HFFc6 (cell line): ENCODE measurements around the gene SSRP1. TPM values are rescaled to one million over a fixed set of nuclear protein-coding genes. Genes with fewer than 3 reads are reported as not detected.
A peak's percentile ranks its signal among the peaks of the same experiment; 100 is the strongest.

Experiments
- DNase-seq: peaks from one replicate; pipeline ENCODE4 v3.0.0-alpha.2; 2018
- H3K27ac Mint-ChIP-seq: 2 replicates; pipeline ENCODE4 v1.8.0; 2020; ENCODE audit warnings: mild to moderate bottlenecking, mixed read lengths
- H3K27me3 Mint-ChIP-seq: 2 replicates; pipeline ENCODE4 v1.8.0; 2021; ENCODE audit warnings: mild to moderate bottlenecking, moderate library complexity, mixed read lengths; ENCODE audit not compliant: insufficient read depth
- H3K36me3 Mint-ChIP-seq: 2 replicates; pipeline ENCODE4 v1.8.0; 2021; ENCODE audit warnings: low read depth, mixed read lengths
- H3K4me1 Mint-ChIP-seq: 2 replicates; pipeline ENCODE4 v1.8.0; 2020; ENCODE audit warnings: low read depth, mixed read lengths
- H3K4me3 Mint-ChIP-seq: 2 replicates; pipeline ENCODE4 v1.8.0; 2020; ENCODE audit warnings: mild to moderate bottlenecking, moderate library complexity, mixed read lengths
- H3K9me3 Mint-ChIP-seq: 2 replicates; pipeline ENCODE4 v1.8.0; 2020; ENCODE audit warnings: mild to moderate bottlenecking, mixed read lengths
- total RNA-seq, 6 experiments: library from RNA; stranded (reverse); fragmentation: NEBNext Ultra II Directional; extraction: Animal tissue kit (Norgen Biotek cat#: 25700); gene quantifications; 2 replicates in 1 of 6; 3 replicates in 5 of 6; pipeline ENCODE4 v1.2.3, GENCODE V29; 2021
- TF ChIP-seq, protein P1 (sequence below): fragments of 200-600 bp; sonication (generic); IDR thresholded peaks from 2 replicates; pipeline ENCODE4 v1.5.0; 2021; ENCODE audit warnings: antibody characterized with exemption, mild to moderate bottlenecking

SSRP1 gene
- total RNA-seq, 6 experiments from 2014 or later, result 84.0 to 141 (median 133) TPM

DNA sequence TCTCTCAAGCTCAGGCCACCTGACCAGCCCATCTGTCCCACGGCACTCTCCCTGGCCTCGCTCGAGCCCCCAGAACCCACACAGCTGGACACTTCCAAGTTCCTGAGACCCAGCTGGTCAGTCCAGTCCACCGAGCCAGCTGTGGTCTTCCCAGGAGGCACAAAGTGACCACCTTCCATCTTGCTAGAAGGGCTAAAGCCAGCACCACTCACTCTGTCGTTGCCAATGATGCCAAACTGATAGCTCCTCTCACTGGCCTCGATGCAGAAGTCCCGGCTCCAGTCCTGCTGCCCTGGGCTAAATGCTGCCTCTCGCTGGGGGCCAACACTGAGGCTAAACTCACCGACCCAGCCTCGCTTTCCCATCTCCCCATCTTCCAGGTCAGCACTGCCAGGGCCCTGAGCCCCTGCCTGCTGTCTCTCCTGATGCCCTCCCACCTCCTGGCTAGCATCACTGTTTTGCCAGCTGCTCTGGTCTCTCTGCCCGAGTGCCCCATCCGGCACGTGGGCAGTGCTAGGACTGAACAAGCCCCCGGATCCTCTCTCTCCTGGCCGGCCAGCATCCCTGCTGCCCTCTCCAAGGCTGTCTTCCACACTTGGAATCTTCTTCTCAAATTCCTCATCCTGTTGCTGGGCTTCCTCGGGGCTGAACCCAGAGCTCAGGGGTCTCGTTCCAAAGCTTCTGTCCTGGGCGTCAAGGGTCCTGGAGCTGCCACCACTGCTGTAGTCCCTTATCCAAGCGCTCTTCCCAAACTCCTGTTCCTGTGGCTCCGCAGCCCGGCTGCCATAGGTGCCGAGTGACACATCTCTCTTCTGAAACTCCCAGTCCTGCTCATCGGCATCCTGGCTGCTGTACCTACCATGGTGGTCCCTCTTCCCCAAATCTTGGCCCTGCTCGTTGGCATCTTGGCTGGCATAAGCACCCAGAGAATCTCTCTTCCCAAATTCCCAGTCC lies 26.3 kb downstream of the SSRP1 start:
- DNase-seq, result no peak
- TF ChIP-seq, protein P1, sequence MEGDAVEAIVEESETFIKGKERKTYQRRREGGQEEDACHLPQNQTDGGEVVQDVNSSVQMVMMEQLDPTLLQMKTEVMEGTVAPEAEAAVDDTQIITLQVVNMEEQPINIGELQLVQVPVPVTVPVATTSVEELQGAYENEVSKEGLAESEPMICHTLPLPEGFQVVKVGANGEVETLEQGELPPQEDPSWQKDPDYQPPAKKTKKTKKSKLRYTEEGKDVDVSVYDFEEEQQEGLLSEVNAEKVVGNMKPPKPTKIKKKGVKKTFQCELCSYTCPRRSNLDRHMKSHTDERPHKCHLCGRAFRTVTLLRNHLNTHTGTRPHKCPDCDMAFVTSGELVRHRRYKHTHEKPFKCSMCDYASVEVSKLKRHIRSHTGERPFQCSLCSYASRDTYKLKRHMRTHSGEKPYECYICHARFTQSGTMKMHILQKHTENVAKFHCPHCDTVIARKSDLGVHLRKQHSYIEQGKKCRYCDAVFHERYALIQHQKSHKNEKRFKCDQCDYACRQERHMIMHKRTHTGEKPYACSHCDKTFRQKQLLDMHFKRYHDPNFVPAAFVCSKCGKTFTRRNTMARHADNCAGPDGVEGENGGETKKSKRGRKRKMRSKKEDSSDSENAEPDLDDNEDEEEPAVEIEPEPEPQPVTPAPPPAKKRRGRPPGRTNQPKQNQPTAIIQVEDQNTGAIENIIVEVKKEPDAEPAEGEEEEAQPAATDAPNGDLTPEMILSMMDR, result no peak
- peak overlapping the region; percentile 92 for H3K27ac Mint-ChIP-seq
- H3K4me1 Mint-ChIP-seq, result peaks cover 73% of the 10 kb centered on the region
- peak overlapping the region; percentile 46 for H3K4me3 Mint-ChIP-seq
- H3K9me3 Mint-ChIP-seq, result no peaks in the 10 kb centered on the region
- H3K36me3 Mint-ChIP-seq, result peaks cover 29% of the 10 kb centered on the region
- H3K27me3 Mint-ChIP-seq, result peaks cover 5% of the 10 kb centered on the region; the same call in 1 of the 2 replicates

DNA sequence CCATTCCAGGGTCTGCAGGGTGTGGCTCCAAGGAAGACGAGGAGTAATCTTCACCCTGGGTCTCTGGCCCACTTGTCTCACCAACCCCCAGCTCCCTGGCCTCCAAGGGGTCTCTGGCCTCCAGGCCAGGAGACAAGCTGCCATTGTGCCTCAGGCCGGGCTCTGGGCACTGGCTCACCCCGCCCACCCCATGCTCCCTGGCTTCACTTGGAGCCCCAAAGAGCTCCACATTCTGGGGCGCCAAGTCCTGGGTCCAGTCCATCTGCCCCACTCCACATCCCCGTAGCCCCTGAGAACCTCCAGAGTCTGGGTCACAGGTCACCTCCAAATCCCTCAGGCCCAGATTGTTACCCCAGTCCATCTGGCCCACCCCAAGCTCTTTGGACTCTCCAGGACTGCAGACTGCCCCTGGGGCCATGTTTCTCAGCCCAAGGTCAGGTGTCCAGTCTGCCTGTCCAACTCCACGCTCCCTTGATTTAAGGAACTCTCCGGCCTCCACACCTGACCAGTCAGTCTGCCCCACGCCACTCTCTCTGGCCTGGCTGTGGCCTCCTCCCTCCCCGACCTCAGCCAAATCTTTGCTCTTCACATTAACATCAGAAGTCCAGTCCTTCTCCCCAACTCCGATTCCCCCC lies 27.1 kb downstream of the SSRP1 start:
- no peaks in the 10 kb centered on the region for H3K9me3 Mint-ChIP-seq
- H3K27ac Mint-ChIP-seq, result peak overlapping the region; percentile 62
- TF ChIP-seq, protein P1, result no peak
- peak overlapping the region; percentile 39 for H3K4me3 Mint-ChIP-seq
- H3K27me3 Mint-ChIP-seq, result peaks cover 5% of the 10 kb centered on the region; the same call in 1 of the 2 replicates
- peaks cover 36% of the 10 kb centered on the region for H3K36me3 Mint-ChIP-seq
- DNase-seq, result no peak
- peaks cover 81% of the 10 kb centered on the region for H3K4me1 Mint-ChIP-seq

DNA sequence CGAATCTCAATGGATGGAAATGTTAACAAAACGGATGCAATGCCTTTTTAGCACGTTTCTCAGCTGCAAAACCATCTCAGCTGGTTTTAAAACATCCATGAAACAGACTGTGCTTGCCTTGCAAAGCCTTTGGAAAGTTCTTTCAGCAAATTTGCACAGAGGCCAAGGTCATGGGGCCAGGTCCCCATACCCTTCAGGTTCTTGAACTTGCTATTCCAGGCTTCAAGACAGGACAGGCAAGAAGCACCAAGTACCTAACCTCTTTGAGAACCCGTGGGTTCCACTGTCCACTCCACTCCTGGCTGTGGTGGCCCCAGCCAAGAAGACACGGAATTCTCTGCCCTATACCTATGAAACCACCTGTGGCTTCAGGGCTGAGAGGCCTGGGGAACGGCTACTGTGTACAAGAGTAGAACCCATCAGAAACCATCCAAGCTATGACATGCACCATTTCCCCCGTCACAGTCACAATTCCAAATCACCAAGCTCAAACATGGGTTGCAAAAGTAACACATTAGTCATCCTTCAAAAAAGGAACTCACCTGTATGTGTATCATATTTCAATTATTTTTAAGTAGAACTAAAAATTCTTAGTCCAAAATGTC lies 27.9 kb downstream of the SSRP1 start:
- Mint-ChIP-seq H3K9me3 (no peaks in the 10 kb centered on the region), H3K27ac (no peak overlapping the region), H3K4me3 (peak overlapping the region; percentile 39; the same call in 1 of the 2 replicates), H3K4me1 (peaks cover 84% of the 10 kb centered on the region), H3K27me3 (peaks cover 5% of the 10 kb centered on the region), H3K36me3 (peaks cover 44% of the 10 kb centered on the region)
- TF ChIP-seq, protein P1, result no peak
- DNase-seq, result no peak

GRCh38 chr11:57306940-57307565 lies 28.6 kb downstream of the SSRP1 start:
- TF ChIP-seq, protein P1, result no peak
- Mint-ChIP-seq H3K4me1 (peaks cover 78% of the 10 kb centered on the region), H3K36me3 (peaks cover 46% of the 10 kb centered on the region), H3K9me3 (no peaks in the 10 kb centered on the region), H3K4me3 (peak overlapping the region; percentile 35), H3K27me3 (peaks cover 4% of the 10 kb centered on the region), H3K27ac (peak overlapping the region; percentile 3; the same call in 1 of the 2 replicates)
- DNase-seq, result no peak
